ENCODE measurements around the gene NKAIN2.
A peak's percentile ranks its signal among the peaks of the same experiment; 100 is the strongest.

The NKAIN2 gene

GRCh38 chr6:124131779-124132178 is 328.1 kb downstream of the NKAIN2 start:
- Histone ChIP-seq H3K27ac (ENCODE audit: extremely low read depth, low read depth, low read length) (no peak overlapping the region), H3K4me1 (ENCODE audit: control insufficient read depth, insufficient read depth, low read length) (no peaks in the 10 kb centered on the region), H3K36me3 (ENCODE audit: control insufficient read depth in 2 of 2, insufficient read depth in 1 of 2, low read length in 2 of 2) (no peaks in the 10 kb centered on the region), H3K4me3 (ENCODE audit: low read depth, low read length) (no peak overlapping the region), H3K9me3 (ENCODE audit: control insufficient read depth, insufficient read depth, low read depth, low read length) (no peaks in the 10 kb centered on the region)
- no peak for TF ChIP-seq ZNF169 (tag by site-specific recombination; IDR thresholded peaks at IDR 0.05)
- TF ChIP-seq ZNF24 (tag by site-specific recombination; IDR thresholded peaks at IDR 0.05): no peak
- no peak for TF ChIP-seq PRDM1 (tag by site-specific recombination; IDR thresholded peaks at IDR 0.05)
- TF ChIP-seq ZNF16 (tag by site-specific recombination; IDR thresholded peaks at IDR 0.05; ENCODE audit: low read depth): no peak
- no peak for TF ChIP-seq TSHZ1 (tag by site-specific recombination; IDR thresholded peaks at IDR 0.05; ENCODE audit: borderline replicate concordance)
- TF ChIP-seq ZNF248 (tag by site-specific recombination; IDR thresholded peaks at IDR 0.05): no peak
- TF ChIP-seq ZNF677 (tag by site-specific recombination; IDR thresholded peaks at IDR 0.05): no peak
- TF ChIP-seq ZNF785 (tag by site-specific recombination; IDR thresholded peaks at IDR 0.05): no peak
- TF ChIP-seq ZNF10 (tag by site-specific recombination; IDR thresholded peaks at IDR 0.05): no peak
- TF ChIP-seq ZNF645 (tag by site-specific recombination; IDR thresholded peaks at IDR 0.05): no peak
- no peak for TF ChIP-seq ZNF791 (tag by site-specific recombination; IDR thresholded peaks at IDR 0.05)
- TF ChIP-seq ZNF510 (tag by site-specific recombination; IDR thresholded peaks at IDR 0.05; ENCODE audit: insufficient replicate concordance): no peak
- TF ChIP-seq ZNF138 (tag by site-specific recombination; IDR thresholded peaks at IDR 0.05; ENCODE audit: borderline replicate concordance): no peak
- TF ChIP-seq HOXD13 (CRISPR knock-in tag; IDR thresholded peaks at IDR 0.05; ENCODE audit: borderline replicate concordance): no peak
- POLR2A ChIA-PET: no interaction called here
- CTCF ChIA-PET: interaction anchor here (0.6 kb wide), 1 partner anchor 9 kb away, joined by 5 read pairs; no protein-coding TSS in a partner anchor

GRCh38 chr6:124132256-124132655 is 328.6 kb downstream of the NKAIN2 start:
- no peak overlapping the region for H3K4me3 ChIP-seq (ENCODE audit: low read depth, low read length)
- TF ChIP-seq HIC1 (tag by site-specific recombination; IDR thresholded peaks at IDR 0.05): no peak
- no peak for TF ChIP-seq ZNF555 (tag by site-specific recombination; conservative IDR thresholded peaks at IDR 0.05)
- TF ChIP-seq ZBTB10 (tag by site-specific recombination; IDR thresholded peaks at IDR 0.05): no peak
- 0 out of 2 replicates have a peak, but pooled peaks have one; percentile 21 for TF ChIP-seq ZNF10 (tag by site-specific recombination; IDR thresholded peaks at IDR 0.05)

More at GRCh38 chr6:124132256-124132655, 328.6 kb downstream of the NKAIN2 start:
- Histone ChIP-seq H3K36me3 (ENCODE audit: control insufficient read depth in 2 of 2, insufficient read depth in 1 of 2, low read length in 2 of 2) (no peaks in the 10 kb centered on the region), H3K4me1 (ENCODE audit: control insufficient read depth, insufficient read depth, low read length) (no peaks in the 10 kb centered on the region), H3K27ac (ENCODE audit: extremely low read depth, low read depth, low read length) (no peak overlapping the region), H3K9me3 (ENCODE audit: control insufficient read depth, insufficient read depth, low read depth, low read length) (no peaks in the 10 kb centered on the region)
- ChIA-PET CTCF (interaction anchor here (0.6 kb wide), 1 partner anchor 9 kb away, joined by 5 read pairs; no protein-coding TSS in a partner anchor), POLR2A (no interaction called here)
